IMR-90 (cell line): ENCODE data around the gene FFAR2. TPM values are rescaled to one million over a fixed set of nuclear protein-coding genes. Genes with fewer than 3 reads are reported as not detected.

Experiments used
- ATAC-seq: fragments of 200-7000 bp; cut with Tn5 transposase; 2 replicates; pipeline ENCODE4 v1.9.1; 2020; ENCODE audit warnings: low read depth, mild to moderate bottlenecking, moderate library complexity
- BruUV-seq: library from RNA; stranded (reverse); fragments of 400-500 nt; replicated peaks from 2 replicates; lab custom pipeline; 2021; lab: Mats Ljungman, UMichigan
- CTCF ChIA-PET: fragments of 300-600 bp; formaldehyde crosslinking; extraction: SDS; loops from one replicate; lab custom pipeline; 2021; ENCODE audit warnings: antibody characterized with exemption; lab: Yijun Ruan, JAX
- POLR2A ChIA-PET: fragments of 300-600 bp; sonication (Branson Sonifier 250); formaldehyde crosslinking; loops from one replicate; lab custom pipeline; 2022; ENCODE audit warnings: antibody characterized with exemption; ENCODE audit not compliant: unreplicated experiment; lab: Charles Lee
- DNase-seq: peaks from one replicate; pipeline ENCODE4 v3.0.0; 2013
- H2AFZ ChIP-seq: replicated peaks from 2 replicates; pipeline ENCODE3; 2013; ENCODE audit warnings: low read length, mild to moderate bottlenecking; ENCODE audit not compliant: poor library complexity
- H2AK5ac ChIP-seq: 2 replicates; pipeline ENCODE4 v1.6.1; 2013; ENCODE audit warnings: low read depth, low read length, inconsistent platforms
- H2AK9ac ChIP-seq: replicated peaks from 2 replicates; pipeline ENCODE3; 2013; ENCODE audit warnings: mild to moderate bottlenecking, low read depth, low read length, moderate library complexity; ENCODE audit not compliant: poor library complexity
- H2BK120ac ChIP-seq: 2 replicates; pipeline ENCODE4 v1.6.1; 2013; ENCODE audit warnings: low read depth, low read length, inconsistent platforms
- H2BK15ac ChIP-seq: 3 replicates; pipeline ENCODE4 v1.6.1; 2013; ENCODE audit warnings: low read depth, low read length, inconsistent platforms
- H2BK20ac ChIP-seq: 2 replicates; pipeline ENCODE4 v1.6.1; 2013; ENCODE audit warnings: low read depth, mild to moderate bottlenecking, inconsistent platforms, low read length, moderate library complexity
- H2BK5ac ChIP-seq: 2 replicates; pipeline ENCODE4 v1.6.1; 2013; ENCODE audit warnings: mild to moderate bottlenecking, low read depth, low read length, inconsistent platforms; ENCODE audit not compliant: poor library complexity, severe bottlenecking
- H3K14ac ChIP-seq: replicated peaks from 2 replicates; pipeline ENCODE4 v1.6.1; 2013; ENCODE audit warnings: low read depth, low read length, inconsistent platforms
- H3K18ac ChIP-seq: 2 replicates; pipeline ENCODE4 v1.6.1; 2013; ENCODE audit warnings: low read depth, low read length, control low read depth
- H3K23ac ChIP-seq: 2 replicates; pipeline ENCODE4 v1.6.1; 2013; ENCODE audit warnings: low read depth, low read length, inconsistent platforms
- H3K27ac ChIP-seq: 2 replicates; pipeline ENCODE4 v1.5.1; 2013; ENCODE audit warnings: mild to moderate bottlenecking, control low read depth, low read length; ENCODE audit not compliant: insufficient read depth
- H3K27me3 ChIP-seq: 2 replicates; pipeline ENCODE4 v1.6.1; 2013; ENCODE audit warnings: low read length; ENCODE audit not compliant: control insufficient read depth, insufficient read depth
- H3K36me3 ChIP-seq: 2 replicates; pipeline ENCODE4 v1.6.1; 2013; ENCODE audit warnings: low read length, mixed read lengths; ENCODE audit not compliant: control insufficient read depth, insufficient read depth
- H3K4ac ChIP-seq: 2 replicates; pipeline ENCODE4 v1.6.1; 2013; ENCODE audit warnings: low read depth, low read length, inconsistent platforms
- H3K4me1 ChIP-seq: 2 replicates; pipeline ENCODE4 v1.6.1; 2013; ENCODE audit warnings: low read length, mixed read lengths; ENCODE audit not compliant: control insufficient read depth, insufficient read depth
- H3K4me2 ChIP-seq: 2 replicates; pipeline ENCODE4 v1.6.1; 2013; ENCODE audit warnings: low read depth, mild to moderate bottlenecking, control low read depth, low read length, moderate library complexity
- H3K4me3 ChIP-seq: 2 replicates; pipeline ENCODE4 v1.5.1; 2013; ENCODE audit warnings: low read depth, mild to moderate bottlenecking, control low read depth, low read length, moderate library complexity; ENCODE audit not compliant: insufficient read depth
- H3K56ac ChIP-seq: 2 replicates; pipeline ENCODE4 v1.6.1; 2013; ENCODE audit warnings: low read length, inconsistent platforms; ENCODE audit not compliant: insufficient read depth; ENCODE audit errors: extremely low read depth
- H3K79me1 ChIP-seq, 2 experiments: 2 replicates each; pipeline ENCODE4 v1.6.1; 2013; ENCODE audit warnings: low read length in 2 of 2, inconsistent platforms in 1 of 2, low read depth in 1 of 2
- H3K9ac ChIP-seq: 2 replicates; pipeline ENCODE4 v1.6.1; 2013; ENCODE audit warnings: low read depth, low read length, control low read depth
- H3K9me1 ChIP-seq: 2 replicates; pipeline ENCODE4 v1.6.1; 2013; ENCODE audit warnings: low read length, inconsistent platforms; ENCODE audit not compliant: insufficient read depth
- H3K9me3 ChIP-seq: 2 replicates; pipeline ENCODE4 v1.6.1; 2013; ENCODE audit warnings: low read length; ENCODE audit not compliant: control insufficient read depth, insufficient read depth
- H4K20me1 ChIP-seq: 2 replicates; pipeline ENCODE4 v1.6.1; 2013; ENCODE audit warnings: low read length, inconsistent platforms; ENCODE audit not compliant: insufficient read depth
- H4K5ac ChIP-seq: 2 replicates; pipeline ENCODE4 v1.6.1; 2013; ENCODE audit warnings: mild to moderate bottlenecking, low read depth, low read length, control low read depth
- H4K8ac ChIP-seq, 2 experiments: 2 replicates each; pipeline ENCODE4 v1.6.1; 2013; ENCODE audit warnings: low read depth in 2 of 2, low read length in 2 of 2, control low read depth in 1 of 2, inconsistent platforms in 1 of 2
- H4K91ac ChIP-seq: 2 replicates; pipeline ENCODE4 v1.6.1; 2013; ENCODE audit warnings: low read depth, low read length, inconsistent platforms; ENCODE audit not compliant: insufficient read depth
- BHLHE40 ChIP-seq: fragments of 150-350 bp; IDR thresholded peaks from 2 replicates; pipeline ENCODE4 v1.6.1; 2016; ENCODE audit warnings: mild to moderate bottlenecking, low read depth, low read length
- CHD1 ChIP-seq: IDR thresholded peaks from 2 replicates; pipeline ENCODE4 v1.6.1; 2012; ENCODE audit warnings: low read depth, low read length, improper control_type of control experiment
- RCOR1 ChIP-seq: IDR thresholded peaks from 2 replicates; pipeline ENCODE4 v1.6.1; 2012; ENCODE audit warnings: mild to moderate bottlenecking, low read length, improper control_type of control experiment; ENCODE audit not compliant: insufficient replicate concordance
- WGBS, 2 experiments: methylation state at CpG; one replicate each; pipeline versions ENCODE4 v1.1.5 to v1.1.7; 2013; ENCODE audit warnings: missing lambda C conversion rate in 2 of 2; ENCODE audit not compliant: insufficient read length in 1 of 2; ENCODE audit errors: extremely low coverage in 2 of 2; 5-methylcytosine and 5-hydroxymethylcytosine counted together
- dilution Hi-C: fragments of 300-500 bp; cut with HindIII; formaldehyde crosslinking; loops from one replicate; pipeline ENCODE4 v1.14.3; 2018; ENCODE audit warnings: low sequenced_read_pairs; ENCODE audit not compliant: unreplicated experiment
- in situ Hi-C: fragments of 300-500 bp; cut with MboI; formaldehyde crosslinking; loops from 3 replicates; pipeline ENCODE4 v1.14.3; 2019; ENCODE audit warnings: low sequenced_read_pairs, inconsistent platforms, mixed read lengths
- intact Hi-C: fragments of 100-400 bp; cut with micrococcal nuclease; formaldehyde crosslinking; loops from 2 replicates; pipeline ENCODE4 v1.10.0; 2022
- polyA plus RNA-seq, 3 experiments: library from polyadenylated mRNA; depleted of rRNA; stranded (reverse); fragments of >200 nt; gene quantifications; 2 replicates each; pipeline ENCODE4 v1.2.3, GENCODE V29; 2012; ENCODE audit warnings: low replicate concordance in 1 of 3
- total RNA-seq: library from RNA; depleted of rRNA; stranded (reverse); fragments of >200 nt; gene quantifications from 2 replicates; pipeline ENCODE4 v1.2.3, GENCODE V29; 2012

The FFAR2 gene
- total and polyA plus RNA-seq, 2 of the 4 experiments (the other 2 are of a cell fraction): not detected

DNA sequence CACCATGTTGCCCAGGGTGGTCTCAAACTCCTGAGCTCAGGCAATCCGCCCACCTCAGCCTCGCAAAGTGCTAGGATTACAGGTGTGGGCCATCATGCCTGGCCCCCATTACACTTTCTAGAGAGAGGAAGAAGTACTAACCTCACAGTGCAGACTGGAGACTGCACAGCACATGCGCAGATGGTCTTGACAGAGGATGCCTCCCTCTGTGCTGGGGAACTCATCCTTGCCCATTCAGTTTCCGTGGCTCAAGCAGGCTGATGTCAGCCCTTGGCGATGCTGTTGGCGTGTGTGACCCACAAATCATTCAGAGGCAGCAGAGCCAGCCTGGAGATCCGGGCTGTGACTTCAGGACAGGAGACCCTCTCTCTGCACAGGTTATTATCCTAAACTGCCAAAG lies 14.6 kb upstream of the FFAR2 start:
- no peak for TF ChIP-seq CHD1
- no peak for TF ChIP-seq RCOR1
- TF ChIP-seq BHLHE40: no peak
- no peak overlapping the region for H3K56ac ChIP-seq
- peaks cover 2% of the 10 kb centered on the region for H3K4me1 ChIP-seq
- no peak overlapping the region for H2BK20ac ChIP-seq
- H3K27me3 ChIP-seq: peaks cover 10% of the 10 kb centered on the region
- no peak overlapping the region for H2AFZ ChIP-seq
- CTCF ChIA-PET: no interaction called here
- no peaks in the 10 kb centered on the region for H3K9me1 ChIP-seq
- H3K36me3 ChIP-seq: no peaks in the 10 kb centered on the region
- no peak overlapping the region for H2AK9ac ChIP-seq
- no TSS peak for BruUV-seq
- no peak overlapping the region for H4K91ac ChIP-seq
- ATAC-seq: no peak
- 60% methylated on average over 5 of the region's 7 CpGs; no CpG with 5 or more reads in 1 of the 2 experiments for WGBS, 2 experiments
- no peak overlapping the region for H3K4me2 ChIP-seq
- no peak overlapping the region for H4K8ac ChIP-seq
- peaks cover 2% of the 10 kb centered on the region; the same call in 1 of the 2 replicates for H3K9me3 ChIP-seq
- no peak overlapping the region for H2AK5ac ChIP-seq
- POLR2A ChIA-PET: no interaction called here
- H3K4ac ChIP-seq: no peak overlapping the region
- DNase-seq: no peak
- H3K27ac ChIP-seq: no peak overlapping the region
- no peak overlapping the region for H2BK5ac ChIP-seq
- H4K20me1 ChIP-seq: no peaks in the 10 kb centered on the region
- H2BK15ac ChIP-seq: no peak overlapping the region
- H3K9ac ChIP-seq: no peak overlapping the region
- intact Hi-C loops: no loop called here
- H3K79me1 ChIP-seq: no peaks in the 10 kb centered on the region
- dilution Hi-C loops: no loop called here
- H3K14ac ChIP-seq: no peak overlapping the region
- in situ Hi-C loops: no loop called here
- H3K18ac ChIP-seq: no peak overlapping the region
- no peak overlapping the region for H2BK120ac ChIP-seq
- no peak overlapping the region for H3K23ac ChIP-seq
- H4K5ac ChIP-seq: no peak overlapping the region
- no peak overlapping the region for H3K4me3 ChIP-seq
